K562 (cell line): ENCODE measurements around the gene IQCE. TPM values are rescaled to one million over a fixed set of nuclear protein-coding genes. Genes with fewer than 3 reads are reported as not detected.

ENCODE experiments used
- ATAC-seq: fragments of 200-7000 bp; cut with Tn5 transposase; 3 replicates; pipeline ENCODE4 v1.9.1; 2020; ENCODE audit warnings: moderate library complexity
- BruUV-seq: library from RNA; stranded (reverse); fragments of 400-500 nt; replicated peaks from 2 replicates; lab custom pipeline; 2021; lab: Mats Ljungman, UMichigan
- CTCF ChIA-PET: fragments of 300-600 bp; formaldehyde crosslinking; extraction: SDS; loops from one replicate; lab custom pipeline; 2021; ENCODE audit warnings: low intra/inter-chr PET ratio; lab: Yijun Ruan, JAX
- POLR2A ChIA-PET: fragments of 300-600, 350-650 bp; sonication (Branson Sonifier 250); formaldehyde crosslinking; extraction: SDS; loops from one replicate; lab custom pipeline; 2021; ENCODE audit warnings: antibody characterized with exemption, inconsistent platforms; lab: Yijun Ruan, JAX
- DNase-seq, 4 experiments: peaks; one replicate each; pipeline versions ENCODE4 v3.0.0 to v3.0.0-alpha.2; 2011 to 2018; ENCODE audit warnings: low spot score in 3 of 4, mixed read lengths in 3 of 4; ENCODE audit errors: extremely low read depth in 1 of 4
- FAIRE-seq: peaks from 2 replicates; lab custom pipeline; 2011; peaks lifted over from hg19 to GRCh38; lab: Jason Lieb, UNC
- H2AFZ ChIP-seq: 2 replicates; pipeline ENCODE4 v1.6.0; 2011; ENCODE audit warnings: low read depth, low read length, control low read depth, inconsistent platforms
- H3K27ac ChIP-seq: fragments of 200-600 bp; 3 replicates; pipeline ENCODE4 v1.8.0; 2011; ENCODE audit warnings: low read depth, mild to moderate bottlenecking, control low read depth, inconsistent platforms, low read length, moderate library complexity, mixed read lengths; ENCODE audit errors: extremely low read depth
- H3K27me3 ChIP-seq, 2 experiments: fragments of 300-600 bp in 1 of 2; 2 replicates in 1 of 2; 3 replicates in 1 of 2; pipeline versions ENCODE4 v1.6.0 to v1.8.0; 2011; ENCODE audit warnings: inconsistent platforms in 2 of 2, low read length in 2 of 2, mild to moderate bottlenecking in 1 of 2, mixed read lengths in 1 of 2, moderate library complexity in 1 of 2; ENCODE audit not compliant: control insufficient read depth in 2 of 2, insufficient read depth in 2 of 2
- H3K36me3 ChIP-seq: fragments of 300-600 bp; 3 replicates; pipeline ENCODE4 v1.8.0; 2011; ENCODE audit warnings: mild to moderate bottlenecking, low read length, inconsistent platforms; ENCODE audit not compliant: control insufficient read depth, insufficient read depth
- H3K4me1 ChIP-seq, 2 experiments: fragments of 200-600 bp in 1 of 2; replicated peaks in 1 of 2; 2 replicates in 1 of 2; 3 replicates in 1 of 2; pipeline versions ENCODE4 v1.5.1 to v1.8.0; 2011; ENCODE audit warnings: inconsistent platforms in 2 of 2, low read length in 2 of 2, mild to moderate bottlenecking in 1 of 2, mixed read lengths in 1 of 2, moderate library complexity in 1 of 2; ENCODE audit not compliant: control insufficient read depth in 2 of 2, insufficient read depth in 2 of 2
- H3K4me2 ChIP-seq: 2 replicates; pipeline ENCODE4 v1.6.1; 2011; ENCODE audit warnings: low read length, control low read depth, inconsistent platforms, mixed read lengths; ENCODE audit not compliant: insufficient read depth
- H3K4me3 ChIP-seq: fragments of 200-600 bp; sonication (generic), shearing (Covaris generic); 2 replicates; pipeline ENCODE4 v1.5.1; 2016; ENCODE audit warnings: control low read depth, inconsistent platforms
- H3K79me2 ChIP-seq: fragments of 200-600 bp; 3 replicates; pipeline ENCODE4 v1.8.0; 2011; ENCODE audit warnings: low read length, inconsistent platforms; ENCODE audit not compliant: control insufficient read depth, insufficient read depth
- H3K9ac ChIP-seq, 2 experiments: 2 replicates each; pipeline versions ENCODE4 v1.6.0 to v1.6.1; 2011; ENCODE audit warnings: low read depth in 2 of 2, low read length in 2 of 2, control low read depth in 1 of 2, inconsistent platforms in 1 of 2, mild to moderate bottlenecking in 1 of 2, mixed read lengths in 1 of 2; ENCODE audit not compliant: insufficient read depth in 1 of 2
- H3K9me1 ChIP-seq: one replicate; pipeline ENCODE4 v1.6.0; 2011; ENCODE audit warnings: inconsistent platforms, mild to moderate bottlenecking, low read length, moderate library complexity; ENCODE audit not compliant: control insufficient read depth, insufficient read depth
- H3K9me3 ChIP-seq: replicated peaks from 2 replicates; pipeline ENCODE4 v1.5.1; 2011; ENCODE audit warnings: low read depth, low read length, inconsistent platforms; ENCODE audit not compliant: control insufficient read depth, insufficient read depth
- H4K20me1 ChIP-seq: replicated peaks from 2 replicates; pipeline ENCODE4 v1.6.1; 2011; ENCODE audit warnings: low read length, inconsistent platforms, mixed read lengths; ENCODE audit not compliant: control insufficient read depth, insufficient read depth
- MAX ChIP-seq: sonication (generic); formaldehyde crosslinking; IDR thresholded peaks from 2 replicates; pipeline ENCODE4 v1.9.0; 2022; ENCODE audit warnings: mild to moderate bottlenecking, missing genetic modification reagents
- PATZ1 ChIP-seq: fragments of 250-450 bp; sonication (Bioruptor Pico); IDR thresholded peaks from 2 replicates; pipeline ENCODE4 v1.5.0; 2020; ENCODE audit warnings: mild to moderate bottlenecking, borderline replicate concordance
- ZBTB7A ChIP-seq: IDR thresholded peaks from 2 replicates; pipeline ENCODE4 v1.6.1; 2011; ENCODE audit warnings: low read depth, mild to moderate bottlenecking, low read length, moderate library complexity, borderline replicate concordance; ENCODE audit not compliant: control insufficient read depth
- WGBS: fragments of 100-300 bp; shearing (Covaris generic); methylation state at CpG from one replicate; pipeline ENCODE4 v1.1.6; 2016; ENCODE audit warnings: low coverage, mixed read lengths; ENCODE audit not compliant: insufficient coverage; ENCODE audit errors: missing lambda C conversion rate; 5-methylcytosine and 5-hydroxymethylcytosine counted together
- in situ Hi-C: fragments of 300-500 bp; cut with MboI; formaldehyde crosslinking; loops from 4 replicates; pipeline ENCODE4 v1.15.0; 2018; ENCODE audit warnings: inconsistent platforms, mixed read lengths
- intact Hi-C: fragments of 100-400 bp; cut with micrococcal nuclease; formaldehyde crosslinking; loops from 2 replicates; pipeline ENCODE4 v1.14.2; 2022
- polyA plus RNA-seq, 8 experiments: library from polyadenylated mRNA; depleted of rRNA in 4 of 8; stranded (reverse) in 5 of 8; unstranded in 3 of 8; fragments of >200 nt; fragmentation: Nextera tagmentation in 2 of 8; fragmentation: Illumina TruSeq in 1 of 8; extraction: Ambion mirVana in 2 of 8; extraction: Trizol in 1 of 8; gene quantifications; 2 replicates each; pipeline versions ENCODE4 v1.2.1 to v1.2.3, GENCODE V29; 2011 to 2014; ENCODE audit warnings: inconsistent platforms in 1 of 8, missing spikeins in 1 of 8
- total RNA-seq, 7 experiments: library from RNA; depleted of rRNA in 6 of 7; stranded (reverse); fragments of >200 nt in 6 of 7; fragmentation: Illumina TruSeq in 2 of 7; extraction: Trizol in 2 of 7; gene quantifications; 2 replicates each; pipeline versions ENCODE4 v1.2.1 to v1.2.3, GENCODE V29; 2011 to 2021; ENCODE audit warnings: low replicate concordance in 1 of 7

Gene IQCE
- total and polyA plus RNA-seq, 9 of the 15 experiments (the other 6 are each of a cell fraction or from before 2014, with no cell fraction given) = 0.18 to 8.5 (median 4.2) TPM

- CTCF ChIA-PET = no interaction called here
- WGBS = 9% methylated on average over 17 of the region's 23 CpGs
- BruUV-seq = no TSS peak
These were observed 49.4 kb upstream of the IQCE start for GRCh38 chr7:2509298-2509906.

More at GRCh38 chr7:2509298-2509906, 49.4 kb upstream of the IQCE start:
- Histone ChIP-seq H3K36me3 (no peaks in the 10 kb centered on the region), H3K9ac (peak overlapping the region in 1 of 2 experiments; percentile 71; a peak in 1 of 4 replicates), H4K20me1 (no peaks in the 10 kb centered on the region; the same call in 1 of the 2 replicates), H3K27me3 (peaks cover 0 to 46% of the 10 kb centered on the region in 2 experiments; a peak in 2 of 5 replicates), H3K4me2 (no peak overlapping the region), H3K4me3 (no peak overlapping the region), H3K9me1 (no peaks in the 10 kb centered on the region), H3K9me3 (no peaks in the 10 kb centered on the region), H2AFZ (no peak overlapping the region), H3K79me2 (no peaks in the 10 kb centered on the region), H3K4me1 (peaks cover 4 to 74% of the 10 kb centered on the region in 2 experiments; a peak in 4 of 5 replicates), H3K27ac (no peak overlapping the region)
- POLR2A ChIA-PET = interaction anchor here (0.7 to 1.6 kb wide), 3 partner anchors 11 to 148 kb away, joined by 3 to 8 read pairs (median 3); no protein-coding TSS in a partner anchor
- ATAC-seq (no peak), DNase-seq (no peak), FAIRE-seq (no peak)
- 0 out of 2 replicates have a peak, but pooled peaks have one; percentile 24 for TF ChIP-seq ZBTB7A
- TF ChIP-seq PATZ1 (CRISPR knock-in tag) = no peak
- 0 out of 2 replicates have a peak, but pooled peaks have one; percentile 13 for TF ChIP-seq MAX (CRISPR knock-in tag)
- intact Hi-C loops = no loop called here
- in situ Hi-C loops = no loop called here
